IPS-15b (cell line): ENCODE measurements around the gene STRIT1.

Experiments used
- H3K27me3 ChIP-seq: one replicate; pipeline ENCODE4 v1.6.1; 2013; ENCODE audit warnings: low read length; ENCODE audit not compliant: control insufficient read depth, insufficient read depth
- H3K36me3 ChIP-seq: one replicate; pipeline ENCODE4 v1.6.1; 2013; ENCODE audit warnings: low read length; ENCODE audit not compliant: control insufficient read depth, insufficient read depth
- H3K4me1 ChIP-seq: one replicate; pipeline ENCODE4 v1.6.1; 2013; ENCODE audit warnings: mild to moderate bottlenecking, low read length; ENCODE audit not compliant: control insufficient read depth, insufficient read depth
- H3K4me3 ChIP-seq: one replicate; pipeline ENCODE4 v1.5.1; 2013; ENCODE audit warnings: low read depth, low read length
- H3K9ac ChIP-seq: one replicate; pipeline ENCODE4 v1.6.1; 2013; ENCODE audit warnings: low read depth, mild to moderate bottlenecking, low read length
- H3K9me3 ChIP-seq: one replicate; pipeline ENCODE4 v1.6.1; 2013; ENCODE audit warnings: mild to moderate bottlenecking, low read length; ENCODE audit not compliant: control insufficient read depth, insufficient read depth

Gene STRIT1

DNA sequence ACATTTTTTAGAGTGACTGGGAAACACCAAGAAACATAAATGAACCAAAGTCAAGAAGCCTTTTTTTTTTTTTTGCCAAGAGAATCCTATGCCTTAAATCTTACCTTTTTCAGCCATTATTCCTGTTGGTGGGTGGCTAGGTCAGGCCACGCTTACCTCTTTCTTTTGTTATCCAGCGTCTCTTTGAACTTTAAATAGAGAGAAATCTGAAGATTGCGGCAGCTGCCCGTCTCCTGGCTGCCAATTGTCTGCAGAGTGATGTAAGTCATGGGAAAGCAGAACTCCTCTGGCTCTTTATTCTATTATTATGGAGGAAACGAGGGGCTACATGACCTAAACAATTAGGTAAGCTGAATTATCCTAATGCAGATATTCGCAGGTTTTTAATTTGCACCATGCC, at the start of gene STRIT1:
Gene STRIT1 (minus strand): TSS at position 168 of the 400 bp plus-strand sequence.
- no peaks in the 10 kb centered on the region for H3K36me3 ChIP-seq
- H3K9ac ChIP-seq = no peak within 1 kb of the TSS
- peaks cover 5% of the 10 kb centered on the region for H3K9me3 ChIP-seq
- H3K4me3 ChIP-seq = no peak within 1 kb of the TSS
- no peaks in the 10 kb centered on the region for H3K4me1 ChIP-seq
- no peaks in the 10 kb centered on the region for H3K27me3 ChIP-seq

DNA sequence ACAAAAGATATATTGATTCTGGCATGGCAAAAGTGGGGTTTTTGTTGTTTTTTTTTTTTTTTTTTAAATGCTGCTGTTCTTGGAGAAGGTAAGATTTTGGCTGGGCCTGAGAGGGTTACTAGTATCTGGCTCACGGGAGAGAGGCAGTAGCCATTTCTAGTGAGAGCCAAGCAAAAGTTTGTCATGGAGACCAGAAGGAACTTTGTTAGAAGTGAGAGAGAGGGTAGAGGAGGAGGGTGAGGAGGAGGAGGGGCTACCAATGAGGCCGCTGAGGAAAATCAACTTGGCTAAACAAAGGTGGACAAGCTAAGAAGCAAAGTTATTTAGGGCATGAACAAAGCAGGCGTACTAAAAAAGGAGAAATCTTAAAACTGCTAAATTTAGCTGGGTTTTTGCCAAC, 48.9 kb upstream of the STRIT1 start:
- Histone ChIP-seq H3K27me3 (no peaks in the 10 kb centered on the region), H3K9ac (no peak overlapping the region), H3K36me3 (no peaks in the 10 kb centered on the region), H3K4me3 (no peak overlapping the region), H3K9me3 (no peaks in the 10 kb centered on the region), H3K4me1 (peaks cover 6% of the 10 kb centered on the region)

DNA sequence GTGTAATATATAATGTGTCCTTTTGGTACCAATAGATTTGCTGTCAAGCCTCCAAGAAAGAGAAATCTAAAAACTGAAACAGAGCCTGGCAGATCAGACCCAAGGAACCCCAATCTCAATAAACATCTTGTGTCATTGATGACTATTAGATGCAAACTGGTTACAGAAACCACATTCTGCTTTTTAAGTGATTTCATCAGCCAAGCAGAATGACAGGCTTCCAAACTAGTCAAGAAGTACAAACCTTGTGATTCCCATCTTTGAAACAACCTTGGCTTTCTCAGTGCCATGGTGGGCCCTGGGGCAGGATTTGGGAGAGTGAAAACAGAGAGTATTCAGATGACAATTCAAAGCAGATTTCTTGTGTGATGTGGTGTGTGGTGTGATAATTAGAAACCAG, 45.6 kb upstream of the STRIT1 start:
- Histone ChIP-seq H3K4me1 (peaks cover 6% of the 10 kb centered on the region), H3K9me3 (no peaks in the 10 kb centered on the region), H3K27me3 (no peaks in the 10 kb centered on the region), H3K9ac (no peak overlapping the region), H3K4me3 (no peak overlapping the region), H3K36me3 (no peaks in the 10 kb centered on the region)

DNA sequence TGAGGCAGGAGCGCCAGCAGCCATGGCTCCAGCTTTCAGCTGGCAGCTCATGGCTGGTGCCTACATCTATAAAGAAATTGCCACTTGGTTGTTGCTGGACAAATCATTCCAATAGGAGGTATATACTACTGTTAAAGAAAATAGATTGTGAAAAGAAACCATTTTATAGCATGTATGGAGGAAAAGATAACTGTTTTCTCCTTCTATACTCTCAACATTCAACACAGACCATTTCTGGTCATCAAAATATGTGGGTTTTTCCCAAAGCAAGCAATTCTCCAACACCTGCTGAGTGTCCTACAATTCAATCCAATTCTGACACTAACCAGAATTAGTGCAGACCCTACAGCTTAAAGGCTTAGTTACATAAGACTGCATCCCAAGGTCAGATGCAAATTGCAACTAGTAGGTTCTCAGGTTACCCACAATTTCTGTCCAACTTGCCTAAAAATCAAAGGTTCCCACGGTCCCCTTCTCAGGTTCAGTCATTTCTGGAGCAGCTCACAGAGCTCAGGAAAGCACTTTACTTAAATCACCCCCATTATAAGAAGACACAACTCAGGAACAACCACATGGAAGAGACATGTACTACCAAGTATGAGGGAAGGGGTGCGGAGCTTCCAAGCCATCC, 42.4 kb upstream of the STRIT1 start:
- Histone ChIP-seq H3K4me3 (no peak overlapping the region), H3K9ac (no peak overlapping the region)

DNA sequence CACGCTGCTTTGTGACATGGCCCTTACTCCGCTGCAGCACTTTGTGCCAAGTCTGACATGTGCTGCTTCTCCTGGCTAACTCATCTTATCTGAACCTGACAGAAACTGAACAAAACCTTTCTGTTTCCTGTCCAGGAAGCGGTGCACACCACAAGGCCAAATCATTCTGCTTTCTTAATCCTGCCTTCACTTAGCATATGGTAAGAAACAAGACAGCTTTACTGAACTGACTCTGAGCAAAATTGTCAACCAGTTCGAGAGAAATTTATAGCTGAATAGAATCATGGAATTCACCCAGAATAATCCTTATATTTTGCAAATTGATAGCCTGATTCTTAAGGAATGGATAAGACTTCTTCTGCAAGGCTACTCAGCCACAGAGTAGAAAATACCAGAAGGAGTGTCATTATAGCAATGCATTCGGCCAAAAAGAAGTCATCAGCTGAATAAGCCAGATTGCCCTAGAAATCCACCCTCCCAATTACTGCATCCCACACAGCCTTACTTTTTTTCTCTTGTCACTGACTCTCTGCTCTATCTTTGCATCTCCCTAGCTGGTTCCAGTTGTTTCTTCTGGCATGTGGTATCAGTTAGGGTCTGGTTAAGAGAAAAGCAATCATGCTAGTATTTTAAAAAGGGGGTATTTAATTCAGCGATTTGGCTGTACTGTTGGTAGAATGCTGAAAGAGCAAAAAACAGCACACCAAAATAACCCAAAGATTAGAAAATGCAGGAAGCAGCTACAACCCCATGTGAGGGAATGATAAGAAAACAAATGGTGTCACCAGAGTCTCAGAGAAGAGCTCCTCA, 41.6 kb upstream of the STRIT1 start:
- Histone ChIP-seq H3K9ac (no peak overlapping the region), H3K9me3 (no peaks in the 10 kb centered on the region), H3K27me3 (no peaks in the 10 kb centered on the region), H3K4me1 (no peaks in the 10 kb centered on the region), H3K4me3 (no peak overlapping the region), H3K36me3 (no peaks in the 10 kb centered on the region)

More for the DNA sequence above, 42.4 kb upstream of the STRIT1 start:
- no peaks in the 10 kb centered on the region for H3K4me1 ChIP-seq
- H3K36me3 ChIP-seq = no peaks in the 10 kb centered on the region
- no peaks in the 10 kb centered on the region for H3K9me3 ChIP-seq
- no peaks in the 10 kb centered on the region for H3K27me3 ChIP-seq

DNA sequence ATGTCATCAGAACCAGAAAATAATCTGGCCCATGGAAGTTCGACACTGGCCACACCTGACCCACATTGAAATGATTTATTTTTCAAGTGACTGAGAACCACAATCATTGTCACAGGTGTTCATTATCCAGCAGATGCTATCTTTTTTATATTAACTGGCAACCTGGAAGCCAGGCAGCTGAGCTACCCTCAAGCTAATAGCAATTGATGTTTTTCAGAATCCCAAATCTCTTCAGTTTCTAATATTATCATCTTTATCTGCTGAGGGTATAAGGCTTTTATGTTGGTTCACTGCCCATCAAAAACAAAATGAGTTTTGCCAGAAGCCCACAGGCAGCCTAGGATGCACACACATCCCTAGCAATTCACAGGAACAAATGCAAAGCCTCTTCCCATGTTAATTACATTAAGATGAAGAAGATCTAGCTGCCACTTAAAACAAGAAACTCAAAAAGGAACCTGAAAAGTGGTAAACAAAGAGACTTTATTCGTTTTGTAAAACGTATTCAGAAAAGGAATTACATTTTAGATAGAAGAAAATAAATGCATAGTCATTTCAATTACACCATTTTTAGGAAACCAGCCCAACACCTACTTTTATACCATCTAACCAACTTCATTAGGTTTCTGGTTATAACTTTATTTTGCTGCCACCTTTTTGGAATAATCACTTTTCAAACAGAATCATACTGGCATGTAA, 40.9 kb upstream of the STRIT1 start:
- no peaks in the 10 kb centered on the region for H3K9me3 ChIP-seq
- H3K4me3 ChIP-seq = no peak overlapping the region
- no peak overlapping the region for H3K9ac ChIP-seq
- no peaks in the 10 kb centered on the region for H3K27me3 ChIP-seq
- H3K36me3 ChIP-seq = no peaks in the 10 kb centered on the region
- no peaks in the 10 kb centered on the region for H3K4me1 ChIP-seq

DNA sequence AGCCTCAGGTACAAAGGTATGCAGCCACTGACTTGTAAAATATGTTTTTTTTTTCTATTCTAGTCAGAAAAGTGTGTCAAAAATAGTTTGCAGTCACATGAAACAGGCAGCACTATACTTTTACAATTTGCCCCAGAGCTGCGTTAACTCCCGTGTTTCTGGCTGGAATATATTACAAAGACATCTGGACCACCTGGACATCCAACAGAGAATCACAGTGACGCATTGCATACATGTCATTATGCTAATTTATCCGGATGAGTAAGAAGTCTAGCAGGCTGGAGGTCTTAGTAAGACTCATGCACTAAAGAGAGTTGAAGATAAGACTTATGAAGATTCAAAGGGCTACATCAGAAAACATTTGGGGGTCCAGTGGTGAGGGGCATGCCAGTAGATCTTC, 39.2 kb upstream of the STRIT1 start:
- H3K9ac ChIP-seq = no peak overlapping the region
- H3K9me3 ChIP-seq = no peaks in the 10 kb centered on the region
- H3K4me1 ChIP-seq = no peaks in the 10 kb centered on the region
- H3K27me3 ChIP-seq = no peaks in the 10 kb centered on the region
- H3K36me3 ChIP-seq = no peaks in the 10 kb centered on the region
- H3K4me3 ChIP-seq = no peak overlapping the region

DNA sequence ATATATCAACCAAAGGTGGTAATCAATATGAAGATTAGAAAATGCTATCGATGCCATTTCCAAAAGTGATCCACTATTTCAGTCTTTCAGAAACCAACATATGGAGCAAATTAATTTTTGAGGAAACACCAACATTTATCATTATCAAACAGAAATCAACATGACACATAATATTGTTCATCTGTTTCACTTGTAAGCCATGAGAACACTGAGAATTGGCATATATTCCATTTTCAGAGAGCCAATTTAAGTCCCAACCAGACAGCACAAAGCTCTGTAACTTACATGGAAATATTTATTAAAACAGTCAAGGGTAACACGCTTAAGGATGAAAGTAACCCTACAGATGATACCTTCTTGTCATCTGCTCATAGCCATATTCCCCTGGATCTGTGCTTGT, 37.6 kb upstream of the STRIT1 start:
- H3K9ac ChIP-seq = no peak overlapping the region
- H3K4me1 ChIP-seq = no peaks in the 10 kb centered on the region
- no peak overlapping the region for H3K4me3 ChIP-seq
- H3K36me3 ChIP-seq = no peaks in the 10 kb centered on the region
- no peaks in the 10 kb centered on the region for H3K27me3 ChIP-seq
- H3K9me3 ChIP-seq = no peaks in the 10 kb centered on the region

DNA sequence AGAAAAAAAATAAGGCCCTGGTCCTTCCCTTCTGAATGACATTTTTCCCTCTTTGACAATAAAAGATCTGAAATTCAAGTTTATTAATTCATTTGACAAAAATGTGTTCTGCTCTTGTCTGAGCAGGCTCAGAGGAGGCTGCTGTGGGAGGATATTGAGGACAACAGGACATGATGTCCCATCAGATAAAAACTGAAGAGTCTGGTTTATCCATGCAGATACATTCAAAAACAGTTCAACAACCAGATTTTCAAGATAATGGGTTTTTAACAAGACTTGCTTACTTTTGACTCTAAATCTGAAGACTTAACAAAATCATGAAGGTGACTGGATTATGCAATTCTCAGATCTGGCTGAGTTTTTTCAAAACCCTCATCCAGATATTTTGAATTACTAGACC, 36.9 kb upstream of the STRIT1 start:
- Histone ChIP-seq H3K4me1 (no peaks in the 10 kb centered on the region), H3K36me3 (no peaks in the 10 kb centered on the region), H3K9me3 (no peaks in the 10 kb centered on the region), H3K9ac (no peak overlapping the region), H3K4me3 (no peak overlapping the region), H3K27me3 (no peaks in the 10 kb centered on the region)

DNA sequence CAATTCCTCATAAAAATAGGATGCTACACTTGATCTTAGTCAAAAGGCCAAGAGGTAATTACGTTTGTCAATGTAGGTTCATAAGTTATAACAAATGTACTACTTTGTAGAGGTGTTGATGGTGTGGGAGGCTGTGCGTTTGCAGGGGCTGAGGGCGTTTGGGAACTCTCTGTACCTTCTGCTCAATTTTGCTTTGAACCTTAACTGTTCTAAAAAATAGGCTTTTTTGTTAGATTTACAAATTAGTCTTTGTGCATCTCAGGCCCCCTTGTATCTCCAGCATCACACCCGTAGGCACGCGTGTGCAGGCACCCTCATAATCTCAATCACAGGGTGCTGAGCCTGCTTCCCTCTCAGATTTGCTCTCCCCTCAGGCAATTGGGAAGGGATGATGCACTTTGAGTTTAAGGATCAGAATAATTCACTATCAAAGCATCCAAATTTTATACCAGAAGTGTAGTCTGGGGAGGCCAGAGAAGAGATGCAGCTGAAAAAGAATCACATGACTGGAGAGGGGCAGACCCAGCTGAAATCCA, 36.1 kb upstream of the STRIT1 start:
- no peak overlapping the region for H3K9ac ChIP-seq
- no peaks in the 10 kb centered on the region for H3K4me1 ChIP-seq
- H3K4me3 ChIP-seq = no peak overlapping the region
- H3K27me3 ChIP-seq = no peaks in the 10 kb centered on the region
- H3K9me3 ChIP-seq = no peaks in the 10 kb centered on the region
- no peaks in the 10 kb centered on the region for H3K36me3 ChIP-seq

DNA sequence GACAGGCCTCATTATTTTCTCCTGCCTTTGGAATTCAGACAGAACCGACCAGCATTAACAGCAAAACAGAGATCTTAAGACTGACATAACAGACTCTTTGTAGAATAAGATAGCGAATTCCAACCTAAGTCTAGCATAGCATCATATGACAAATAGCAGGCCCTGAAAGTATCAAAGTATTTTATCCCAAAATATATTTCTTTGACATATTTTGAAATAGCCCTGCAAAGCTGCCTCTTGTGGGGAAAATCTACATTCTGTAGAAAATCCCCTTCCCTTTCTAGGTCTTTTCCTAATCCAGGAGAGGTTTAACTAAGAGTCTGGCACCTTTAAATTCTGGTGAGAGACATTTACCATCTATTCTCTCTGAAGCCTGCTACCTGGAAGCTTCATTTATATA, 34.4 kb upstream of the STRIT1 start:
- no peaks in the 10 kb centered on the region for H3K9me3 ChIP-seq
- no peak overlapping the region for H3K4me3 ChIP-seq
- H3K36me3 ChIP-seq = no peaks in the 10 kb centered on the region
- no peak overlapping the region for H3K9ac ChIP-seq
- no peaks in the 10 kb centered on the region for H3K4me1 ChIP-seq
- H3K27me3 ChIP-seq = no peaks in the 10 kb centered on the region
